ENCODE results near the gene SMIM11. TPM values are rescaled to one million over a fixed set of nuclear protein-coding genes. Genes with fewer than 3 reads are reported as not detected.
"Not testable (repeated sequence)": the region's sequence is repeated elsewhere in the genome, so short reads cannot be mapped to it uniquely, and the experiment has no call there.

SMIM11 gene
- total and polyA plus RNA-seq, 2 of the 8 experiments (the other 6 are each of a cell fraction or from before 2014, with no cell fraction given) = 1.0 to 3.2 TPM

- no CpG with 5 or more reads among the region's 2 CpGs for WGBS, 2 experiments (ENCODE audit: extremely low coverage in 1 of 2, insufficient coverage in 1 of 2, insufficient read length in 1 of 2, insufficient replicate concordance in 2 of 2, low coverage in 1 of 2, low lambda C conversion rate in 2 of 2, missing lambda C conversion rate in 1 of 2)
- H2BK15ac ChIP-seq (ENCODE audit: low read length); H3K27ac ChIP-seq (ENCODE audit: low read depth, low read length); H3K9me3 ChIP-seq (ENCODE audit: insufficient read depth in 2 of 2, low read depth in 1 of 2, low read length in 1 of 2); H3K4me3 ChIP-seq (ENCODE audit: extremely low read depth in 1 of 4, insufficient read depth in 2 of 4, low read depth in 3 of 4, low read length in 4 of 4); H3K56ac ChIP-seq (replicated peaks; ENCODE audit: insufficient read length, low read depth, low read length); H3K36me3 ChIP-seq (ENCODE audit: control insufficient read depth in 2 of 4, insufficient read depth in 4 of 4, low read length in 3 of 4); H3K4ac ChIP-seq (replicated peaks; ENCODE audit: insufficient read length, low read depth, low read length); H3K4me2 ChIP-seq (ENCODE audit: insufficient read depth in 1 of 2, low read depth in 2 of 2, low read length in 2 of 2); H3K79me2 ChIP-seq (ENCODE audit: control insufficient read depth in 1 of 2, insufficient read depth in 2 of 2, low read length in 2 of 2); H4K8ac ChIP-seq (ENCODE audit: extremely low read depth, insufficient read depth, low read length); H3K23ac ChIP-seq (ENCODE audit: insufficient read length); H3K27me3 ChIP-seq (replicated peaks in 1 of 4; ENCODE audit: control insufficient read depth in 3 of 4, extremely low read depth in 1 of 4, insufficient read depth in 3 of 4, low read length in 3 of 4); H4K91ac ChIP-seq (replicated peaks; ENCODE audit: insufficient read length, low read length); H4K20me1 ChIP-seq (replicated peaks in 1 of 2; ENCODE audit: control insufficient read depth in 1 of 2, insufficient read depth in 2 of 2, low read length in 2 of 2); H2AFZ ChIP-seq (ENCODE audit: low read length); H2BK120ac ChIP-seq (replicated peaks; ENCODE audit: low read depth, low read length); CTCF ChIA-PET (ENCODE audit: partially characterized antibody); FAIRE-seq; H2BK20ac ChIP-seq (ENCODE audit: low read length); H3K14ac ChIP-seq (ENCODE audit: insufficient read length); H3K4me1 ChIP-seq (replicated peaks in 1 of 4; ENCODE audit: control insufficient read depth in 3 of 4, insufficient read depth in 4 of 4, low read length in 3 of 4); DNase-seq (ENCODE audit: low read depth in 1 of 2, low spot score in 2 of 2); H2AK5ac ChIP-seq (ENCODE audit: low read depth, low read length); H3K79me1 ChIP-seq (ENCODE audit: low read depth, low read length); H3K23me2 ChIP-seq (ENCODE audit: low read depth, low read length); H3K18ac ChIP-seq (ENCODE audit: extremely low read depth, low read length); H2BK12ac ChIP-seq (ENCODE audit: low read depth, low read length); H3K9ac ChIP-seq (replicated peaks in 1 of 4; ENCODE audit: extremely low read depth in 1 of 4, low read depth in 3 of 4, low read length in 3 of 4); H2BK5ac ChIP-seq (ENCODE audit: low read depth, low read length); H4K5ac ChIP-seq (ENCODE audit: insufficient read length, low read depth, low read length); POLR2A ChIA-PET (ENCODE audit: partially characterized antibody): not testable (repeated sequence)
Observed at GRCh38 chr21:34406676-34407075, 31.4 kb downstream of the SMIM11 start.

DNA sequence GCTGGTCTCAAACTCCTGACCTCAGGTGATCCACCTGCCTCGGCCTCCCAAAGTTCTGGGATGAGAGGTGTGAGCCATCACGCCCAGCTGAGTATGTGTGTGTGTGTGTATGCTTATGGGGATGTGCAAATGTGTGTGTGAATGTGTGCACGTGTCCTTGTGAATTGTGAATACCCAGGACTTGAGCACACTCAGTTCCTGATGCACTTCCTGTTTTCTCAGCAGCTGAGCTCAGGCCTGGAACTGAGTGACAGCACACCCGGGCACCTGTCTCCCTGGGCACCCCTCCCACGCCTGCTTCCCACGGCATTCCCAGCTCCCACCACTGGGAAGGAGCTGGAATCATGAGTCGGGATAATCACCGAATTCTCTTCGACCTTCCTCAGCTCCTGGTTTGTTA is 32.0 kb downstream of the SMIM11 start:
- not testable (repeated sequence) for FAIRE-seq
- no CpG with 5 or more reads among the region's 9 CpGs for WGBS, 2 experiments (ENCODE audit: extremely low coverage in 1 of 2, insufficient coverage in 1 of 2, insufficient read length in 1 of 2, insufficient replicate concordance in 2 of 2, low coverage in 1 of 2, low lambda C conversion rate in 2 of 2, missing lambda C conversion rate in 1 of 2)

More for the DNA sequence above, 32.0 kb downstream of the SMIM11 start:
- H3K23me2 ChIP-seq (ENCODE audit: low read depth, low read length); H4K20me1 ChIP-seq (replicated peaks in 1 of 2; ENCODE audit: control insufficient read depth in 1 of 2, insufficient read depth in 2 of 2, low read length in 2 of 2); DNase-seq (ENCODE audit: low read depth in 1 of 2, low spot score in 2 of 2); H2AK5ac ChIP-seq (ENCODE audit: low read depth, low read length); H3K36me3 ChIP-seq (ENCODE audit: control insufficient read depth in 2 of 4, insufficient read depth in 4 of 4, low read length in 3 of 4); H3K27me3 ChIP-seq (replicated peaks in 1 of 4; ENCODE audit: control insufficient read depth in 3 of 4, extremely low read depth in 1 of 4, insufficient read depth in 3 of 4, low read length in 3 of 4); H3K27ac ChIP-seq (ENCODE audit: low read depth, low read length); POLR2A ChIA-PET (ENCODE audit: partially characterized antibody); H4K5ac ChIP-seq (ENCODE audit: insufficient read length, low read depth, low read length); H3K56ac ChIP-seq (replicated peaks; ENCODE audit: insufficient read length, low read depth, low read length); H3K79me2 ChIP-seq (ENCODE audit: control insufficient read depth in 1 of 2, insufficient read depth in 2 of 2, low read length in 2 of 2); H3K4ac ChIP-seq (replicated peaks; ENCODE audit: insufficient read length, low read depth, low read length); H2BK120ac ChIP-seq (replicated peaks; ENCODE audit: low read depth, low read length); H2BK20ac ChIP-seq (ENCODE audit: low read length); H3K9me3 ChIP-seq (ENCODE audit: insufficient read depth in 2 of 2, low read depth in 1 of 2, low read length in 1 of 2); H4K8ac ChIP-seq (ENCODE audit: extremely low read depth, insufficient read depth, low read length); H3K9ac ChIP-seq (replicated peaks in 1 of 4; ENCODE audit: extremely low read depth in 1 of 4, low read depth in 3 of 4, low read length in 3 of 4); H3K4me2 ChIP-seq (ENCODE audit: insufficient read depth in 1 of 2, low read depth in 2 of 2, low read length in 2 of 2); CTCF ChIA-PET (ENCODE audit: partially characterized antibody); H3K4me3 ChIP-seq (ENCODE audit: extremely low read depth in 1 of 4, insufficient read depth in 2 of 4, low read depth in 3 of 4, low read length in 4 of 4); H2AFZ ChIP-seq (ENCODE audit: low read length); H3K79me1 ChIP-seq (ENCODE audit: low read depth, low read length); H3K4me1 ChIP-seq (replicated peaks in 1 of 4; ENCODE audit: control insufficient read depth in 3 of 4, insufficient read depth in 4 of 4, low read length in 3 of 4); H2BK15ac ChIP-seq (ENCODE audit: low read length); H2BK12ac ChIP-seq (ENCODE audit: low read depth, low read length); H3K18ac ChIP-seq (ENCODE audit: extremely low read depth, low read length); H4K91ac ChIP-seq (replicated peaks; ENCODE audit: insufficient read length, low read length); H3K14ac ChIP-seq (ENCODE audit: insufficient read length); H3K23ac ChIP-seq (ENCODE audit: insufficient read length); H2BK5ac ChIP-seq (ENCODE audit: low read depth, low read length): not testable (repeated sequence)

All from H1 (cell line).